ENCODE measurements around the gene CIAO2A.

GRCh38 chr15:64023220-64023619 is 70.4 kb downstream of the CIAO2A start:
- TF ChIP-seq CTCF (IDR thresholded peaks at IDR 0.05; ENCODE audit: insufficient read depth, low read depth, low read length), result no peak
- no peak for TF ChIP-seq EZH2 (IDR thresholded peaks at IDR 0.05; ENCODE audit: insufficient read depth, low read length)
